Esophagus squamous epithelium (tissue), 5 donors: Measurements from ENCODE around the gene DDO. TPM values are rescaled to one million over a fixed set of nuclear protein-coding genes. Genes with fewer than 3 reads are reported as not detected.

Experiments
- DNase-seq: peaks from one replicate; lab custom pipeline; 2025; lab: John Stamatoyannopoulos, UW
- H3K27ac ChIP-seq, 4 donors: fragments of 200-600 bp; sonication (generic); one replicate each; pipeline ENCODE4 v1.5.1; 2016 to 2019; ENCODE audit warnings: mild to moderate bottlenecking in 1 of 4
- H3K27me3 ChIP-seq, 4 donors: fragments of 200-600 bp; sonication (generic); 1 replicate in 3 of 4; 2 replicates in 1 of 4; pipeline versions ENCODE4 v1.5.1 to v1.6.0; 2017 to 2021; ENCODE audit warnings: antibody characterized with exemption in 1 of 4
- H3K36me3 ChIP-seq, 3 donors: fragments of 200-600 bp; sonication (generic); one replicate each; pipeline ENCODE4 v1.5.1; 2016 to 2019
- H3K4me1 ChIP-seq, 3 donors: fragments of 200-600 bp; sonication (generic); one replicate each; pipeline ENCODE4 v1.5.1; 2017 to 2019
- H3K4me3 ChIP-seq, 4 donors: fragments of 200-600 bp; sonication (generic); 1 replicate in 3 of 4; 2 replicates in 1 of 4; pipeline ENCODE4 v1.5.1; 2016 to 2019; ENCODE audit warnings: mild to moderate bottlenecking in 2 of 4, moderate library complexity in 1 of 4
- H3K9me3 ChIP-seq, 3 donors: fragments of 200-600 bp; sonication (generic); one replicate each; pipeline ENCODE4 v1.5.1; 2016 to 2019
- CTCF ChIP-seq, 6 experiments: fragments of 450-650 bp in 4 of 6; fragments of 200-600 bp in 2 of 6; sonication (generic) in 2 of 6; IDR thresholded peaks; one replicate each; pipeline ENCODE4 v1.5.1; 2016 to 2019; ENCODE audit warnings: antibody characterized with exemption in 6 of 6, mild to moderate bottlenecking in 4 of 6, moderate library complexity in 4 of 6
- POLR2A ChIP-seq, 4 donors: fragments of 450-650 bp; IDR thresholded peaks; one replicate each; pipeline ENCODE4 v1.6.1; 2017; ENCODE audit warnings: antibody characterized with exemption in 4 of 4, mild to moderate bottlenecking in 4 of 4, moderate library complexity in 3 of 4
- WGBS, 2 donors: methylation state at CpG; one replicate each; pipeline ENCODE4 v1.1.5; 2018; 5-methylcytosine and 5-hydroxymethylcytosine counted together
- intact Hi-C: fragments of 100-400 bp; cut with DNase I; formaldehyde crosslinking; loops from one replicate; pipeline ENCODE4 v1.15.0; 2022
- total RNA-seq, 4 donors: library from RNA; depleted of rRNA; stranded (reverse); fragments of >200 nt; gene quantifications; one replicate each; pipeline ENCODE4 v1.1.0, GENCODE V29; 2016
- donor health status: DM: yes; HTN: yes; CAD: no.

DDO gene
- total RNA-seq, 4 donors from 2014 or later = 0.57 to 0.79 TPM; not detected in 2

GRCh38 chr6:110345025-110345424 is 70.3 kb downstream of the DDO start:
- Histone ChIP-seq H3K27ac (no peak overlapping the region), H3K4me3 (no peak overlapping the region), H3K9me3 (no peaks in the 10 kb centered on the region), H3K36me3 (no peaks in the 10 kb centered on the region), H3K4me1 (peaks cover 0 to 5% (median 0%) of the 10 kb centered on the region in 3 donors), H3K27me3 (no peaks in the 10 kb centered on the region)
- WGBS, 2 donors = 71 to 79% methylated on average over 4 of the region's 4 CpGs
- TF ChIP-seq CTCF (IDR thresholded peaks at IDR 0.05) (no peak), POLR2A (IDR thresholded peaks at IDR 0.05) (no peak)
- DNase-seq = no peak
- intact Hi-C loops = no loop called here

GRCh38 chr6:110342759-110343158 is 72.6 kb downstream of the DDO start:
- no peak overlapping the region for H3K27ac ChIP-seq
- no peaks in the 10 kb centered on the region for H3K27me3 ChIP-seq
- H3K9me3 ChIP-seq = no peaks in the 10 kb centered on the region
- no peak for TF ChIP-seq CTCF (IDR thresholded peaks at IDR 0.05)
- no peak for TF ChIP-seq POLR2A (IDR thresholded peaks at IDR 0.05)
- intact Hi-C loops = no loop called here
- H3K4me1 ChIP-seq = no peaks in the 10 kb centered on the region
- H3K4me3 ChIP-seq = no peak overlapping the region
- DNase-seq = no peak
- WGBS, 2 donors = 90 to 96% methylated on average over 3 of the region's 3 CpGs
- no peaks in the 10 kb centered on the region for H3K36me3 ChIP-seq

Other genes with a start within 250 kb of the DDO start
- gene WASF1, start 235.9 kb downstream of the DDO start, total RNA-seq = 10 to 100 TPM; 10.7 to 20.9 (median 16.3) TPM
- gene CDC40, start 235.1 kb downstream of the DDO start, total RNA-seq = 10 to 100 TPM in 3 of 4 donors, 1 to 10 TPM in 1; 6.9 to 19.3 (median 16.6) TPM
- 1 to 10 TPM in 1 of 4 donors, under 1 TPM in 2, not detected in 1; 0.57 to 4.0 (median 0.83) TPM for gene METTL24, start 57.2 kb downstream of the DDO start, total RNA-seq
- under 1 TPM in 1 of 4 donors, not detected in 3; 0.38 TPM for gene SLC22A16, start 61.0 kb upstream of the DDO start, total RNA-seq